ENCODE data around the gene MCRIP1.

DNA sequence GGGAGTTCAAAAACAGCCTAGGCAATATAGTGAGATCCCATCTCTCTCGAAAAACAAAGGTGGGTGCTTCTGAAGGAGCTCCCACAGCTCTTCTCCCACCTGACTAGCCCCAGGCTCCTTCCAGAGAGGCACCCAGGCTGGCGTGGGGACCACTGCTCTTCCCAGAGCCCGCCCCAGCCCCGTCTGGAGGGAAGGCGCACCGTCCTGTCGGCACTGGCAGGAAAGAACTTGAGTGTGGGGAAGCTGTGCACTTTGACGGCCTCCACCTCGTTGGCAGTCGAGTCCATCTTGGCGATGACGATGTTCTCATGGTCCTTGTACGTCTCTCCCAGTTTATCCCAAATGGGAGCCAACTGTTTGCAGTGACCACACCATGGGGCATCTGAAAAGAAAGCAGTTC lies 12.3 kb upstream of the MCRIP1 start:
- TF ChIP-seq POLR2A (IDR thresholded peaks at IDR 0.05; ENCODE audit: low read depth, low read length) (no peak), TAF1 (IDR thresholded peaks at IDR 0.05; ENCODE audit: borderline replicate concordance, low read depth, low read length) (no peak), POLR2AphosphoS5 (IDR thresholded peaks at IDR 0.05; ENCODE audit: low read depth, low read length) (no peak)

Measured in GM12892 (cell line).